GM19043 (cell line): Measurements from ENCODE around the gene TBXAS1.
A peak's percentile ranks its signal among the peaks of the same experiment; 100 is the strongest.
"Not testable (repeated sequence)": the region's sequence is repeated elsewhere in the genome, so short reads cannot be mapped to it uniquely, and the experiment has no call there.

Experiments
- ATAC-seq: cut with Tn5 transposase; IDR thresholded peaks from one replicate; pipeline ENCODE4 v1.9.1; 2021; ENCODE audit warnings: low read depth; ENCODE audit not compliant: unreplicated experiment

The TBXAS1 gene

GRCh38 chr7:139823959-139824521 lies 5.0 kb upstream of the TBXAS1 start:
- no peak for ATAC-seq

GRCh38 chr7:139825666-139826290 lies 3.3 kb upstream of the TBXAS1 start:
- no peak for ATAC-seq

- ATAC-seq = no peak
Observed at GRCh38 chr7:139827042-139827441, 2.0 kb upstream of the TBXAS1 start.

- no peak for ATAC-seq
Observed at GRCh38 chr7:139828446-139828845, 618 bp upstream of the TBXAS1 start.

GRCh38 chr7:139829775-139830117 lies 682 bp downstream of the TBXAS1 start:
- ATAC-seq = no peak

- ATAC-seq = no peak
Observed at GRCh38 chr7:139830292-139830691, 1.2 kb downstream of the TBXAS1 start.

- peak; percentile 49 for ATAC-seq
Observed at GRCh38 chr7:139830782-139831501, 1.9 kb downstream of the TBXAS1 start.

GRCh38 chr7:139835848-139836247 lies 6.8 kb downstream of the TBXAS1 start:
- not testable (repeated sequence) for ATAC-seq

GRCh38 chr7:139837291-139837690 lies 8.2 kb downstream of the TBXAS1 start:
- not testable (repeated sequence) for ATAC-seq

GRCh38 chr7:139838276-139838675 lies 9.2 kb downstream of the TBXAS1 start:
- ATAC-seq = no peak

GRCh38 chr7:139838876-139839275 lies 9.8 kb downstream of the TBXAS1 start:
- no peak for ATAC-seq

- ATAC-seq = no peak
Observed at GRCh38 chr7:139840776-139841175, 11.7 kb downstream of the TBXAS1 start.

- ATAC-seq = peak; percentile 76
Observed at GRCh38 chr7:139842401-139843210, 13.5 kb downstream of the TBXAS1 start.

- not testable (repeated sequence) for ATAC-seq
Observed at GRCh38 chr7:139843211-139843537, 14.1 kb downstream of the TBXAS1 start.

GRCh38 chr7:139844779-139845442 lies 15.8 kb downstream of the TBXAS1 start:
- no peak for ATAC-seq

- no peak for ATAC-seq
Observed at GRCh38 chr7:139845443-139845805, 16.4 kb downstream of the TBXAS1 start.

GRCh38 chr7:139846297-139846696 lies 17.2 kb downstream of the TBXAS1 start:
- ATAC-seq = no peak

GRCh38 chr7:139848274-139848673 lies 19.2 kb downstream of the TBXAS1 start:
- ATAC-seq = no peak

- ATAC-seq = no peak
Observed at GRCh38 chr7:139850906-139851305, 21.8 kb downstream of the TBXAS1 start.

GRCh38 chr7:139851770-139852481 lies 22.9 kb downstream of the TBXAS1 start:
- no peak for ATAC-seq
